ENCODE data around the gene SMYD3.

SMYD3 gene

GRCh38 chr1:246519514-246519913 is 12.4 kb upstream of the SMYD3 start:
- no peak overlapping the region for H3K4me3 Mint-ChIP-seq
- no peaks in the 10 kb centered on the region for H3K36me3 Mint-ChIP-seq (ENCODE audit: low read depth)
- no peak for DNase-seq
- H3K27me3 Mint-ChIP-seq (ENCODE audit: low read depth, poor library complexity), result peaks cover 6% of the 10 kb centered on the region
- no peak overlapping the region for H3K27ac Mint-ChIP-seq
- no peaks in the 10 kb centered on the region for H3K4me1 Mint-ChIP-seq
- TF ChIP-seq, protein P1, sequence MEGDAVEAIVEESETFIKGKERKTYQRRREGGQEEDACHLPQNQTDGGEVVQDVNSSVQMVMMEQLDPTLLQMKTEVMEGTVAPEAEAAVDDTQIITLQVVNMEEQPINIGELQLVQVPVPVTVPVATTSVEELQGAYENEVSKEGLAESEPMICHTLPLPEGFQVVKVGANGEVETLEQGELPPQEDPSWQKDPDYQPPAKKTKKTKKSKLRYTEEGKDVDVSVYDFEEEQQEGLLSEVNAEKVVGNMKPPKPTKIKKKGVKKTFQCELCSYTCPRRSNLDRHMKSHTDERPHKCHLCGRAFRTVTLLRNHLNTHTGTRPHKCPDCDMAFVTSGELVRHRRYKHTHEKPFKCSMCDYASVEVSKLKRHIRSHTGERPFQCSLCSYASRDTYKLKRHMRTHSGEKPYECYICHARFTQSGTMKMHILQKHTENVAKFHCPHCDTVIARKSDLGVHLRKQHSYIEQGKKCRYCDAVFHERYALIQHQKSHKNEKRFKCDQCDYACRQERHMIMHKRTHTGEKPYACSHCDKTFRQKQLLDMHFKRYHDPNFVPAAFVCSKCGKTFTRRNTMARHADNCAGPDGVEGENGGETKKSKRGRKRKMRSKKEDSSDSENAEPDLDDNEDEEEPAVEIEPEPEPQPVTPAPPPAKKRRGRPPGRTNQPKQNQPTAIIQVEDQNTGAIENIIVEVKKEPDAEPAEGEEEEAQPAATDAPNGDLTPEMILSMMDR (IDR thresholded peaks at IDR 0.05), result no peak
- peaks cover 29% of the 10 kb centered on the region for H3K9me3 Mint-ChIP-seq

DNA sequence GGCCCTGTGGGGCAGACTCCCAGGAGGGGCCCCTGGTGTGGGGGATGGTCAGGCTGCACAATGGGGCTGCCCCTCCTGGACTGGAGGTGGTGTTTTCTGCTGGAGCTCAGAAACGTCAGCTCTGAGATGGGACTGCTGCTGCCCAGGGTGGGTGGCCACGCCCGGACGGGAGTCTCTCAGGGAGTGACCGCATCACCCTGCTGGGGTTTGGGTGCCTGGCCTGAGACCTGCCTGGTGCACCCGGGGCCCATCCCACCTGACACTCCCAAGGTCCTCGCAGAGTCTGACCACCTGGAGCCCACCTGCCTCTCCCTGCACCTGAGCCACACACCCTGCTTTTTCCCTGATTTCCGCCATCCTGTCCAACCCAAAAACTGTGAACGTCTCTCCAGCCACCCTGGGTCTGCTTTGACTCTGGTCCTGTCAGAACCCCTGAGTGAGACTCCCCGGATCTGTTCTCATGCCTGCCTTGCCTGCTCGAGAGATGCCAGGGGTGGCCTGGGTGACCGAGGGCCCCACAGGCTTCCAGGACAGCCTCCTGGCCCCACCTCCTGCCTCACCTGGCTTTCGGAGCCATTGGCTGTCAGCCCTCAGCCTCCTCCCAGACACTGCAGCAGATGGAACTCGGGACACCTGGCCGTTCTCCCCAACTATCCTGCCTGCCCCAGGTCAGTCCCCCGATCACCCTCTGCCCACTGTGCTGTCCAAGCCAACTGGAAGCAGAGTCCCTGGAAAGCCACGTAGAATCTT is 11.6 kb upstream of the SMYD3 start:
- H3K9me3 Mint-ChIP-seq, result peaks cover 38% of the 10 kb centered on the region
- H3K36me3 Mint-ChIP-seq (ENCODE audit: low read depth), result no peaks in the 10 kb centered on the region
- H3K27me3 Mint-ChIP-seq (ENCODE audit: low read depth, poor library complexity), result peaks cover 10% of the 10 kb centered on the region
- DNase-seq, result no peak
- TF ChIP-seq, protein P1 (IDR thresholded peaks at IDR 0.05), result no peak
- no peak overlapping the region for H3K27ac Mint-ChIP-seq
- H3K4me3 Mint-ChIP-seq, result no peak overlapping the region
- no peaks in the 10 kb centered on the region for H3K4me1 Mint-ChIP-seq

- peaks cover 41% of the 10 kb centered on the region for H3K9me3 Mint-ChIP-seq
- no peaks in the 10 kb centered on the region for H3K36me3 Mint-ChIP-seq (ENCODE audit: low read depth)
- H3K4me3 Mint-ChIP-seq, result no peak overlapping the region
- H3K27me3 Mint-ChIP-seq (ENCODE audit: low read depth, poor library complexity), result peaks cover 10% of the 10 kb centered on the region
- TF ChIP-seq, protein P1 (IDR thresholded peaks at IDR 0.05), result no peak
- DNase-seq, result no peak
- H3K27ac Mint-ChIP-seq, result no peak overlapping the region
- no peaks in the 10 kb centered on the region for H3K4me1 Mint-ChIP-seq
Measured at GRCh38 chr1:246517391-246517790, 10.3 kb upstream of the SMYD3 start.

- Mint-ChIP-seq H3K27ac (no peak overlapping the region), H3K9me3 (peaks cover 34% of the 10 kb centered on the region), H3K36me3 (ENCODE audit: low read depth) (no peaks in the 10 kb centered on the region), H3K27me3 (ENCODE audit: low read depth, poor library complexity) (peaks cover 10% of the 10 kb centered on the region), H3K4me3 (no peak overlapping the region), H3K4me1 (no peaks in the 10 kb centered on the region)
- TF ChIP-seq, protein P1 (IDR thresholded peaks at IDR 0.05), result no peak
- DNase-seq, result no peak
Measured at GRCh38 chr1:246516126-246516525, 9.0 kb upstream of the SMYD3 start.

DNA sequence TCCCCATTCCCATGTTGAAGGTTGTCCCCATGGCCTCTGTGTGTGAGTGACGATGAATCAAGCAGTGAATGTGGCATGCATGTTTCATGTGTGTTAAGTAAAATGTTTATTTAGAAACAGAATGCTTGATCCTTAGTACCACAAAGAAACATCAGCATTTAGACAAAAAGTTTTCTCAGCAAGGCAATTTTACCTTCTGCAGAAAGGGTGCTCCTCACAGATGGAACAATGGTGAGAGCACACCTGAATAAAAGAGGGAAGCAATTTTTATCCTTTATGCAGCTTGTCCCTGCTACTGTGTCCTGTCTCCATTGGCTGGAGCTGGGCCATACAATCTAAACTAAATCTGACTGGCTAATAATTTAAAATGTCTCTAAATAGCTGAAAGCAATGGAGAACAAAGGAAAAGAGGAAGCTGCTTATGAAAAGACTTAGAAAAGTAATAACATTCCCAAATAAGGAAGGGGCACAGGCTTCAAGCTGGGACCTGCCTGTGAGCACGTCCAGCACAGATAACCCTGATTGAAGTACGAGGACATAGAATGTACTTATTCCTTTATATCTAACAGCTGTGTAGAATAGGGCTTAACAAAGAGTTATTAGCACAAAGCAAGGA is 8.4 kb upstream of the SMYD3 start:
- no peaks in the 10 kb centered on the region for H3K36me3 Mint-ChIP-seq (ENCODE audit: low read depth)
- H3K4me3 Mint-ChIP-seq, result no peak overlapping the region

More for the DNA sequence above, 8.4 kb upstream of the SMYD3 start:
- Mint-ChIP-seq H3K4me1 (no peaks in the 10 kb centered on the region), H3K9me3 (peaks cover 34% of the 10 kb centered on the region), H3K27me3 (ENCODE audit: low read depth, poor library complexity) (peaks cover 10% of the 10 kb centered on the region), H3K27ac (no peak overlapping the region)
- DNase-seq, result no peak
- TF ChIP-seq, protein P1 (IDR thresholded peaks at IDR 0.05), result no peak

All from nephron progenitor cell (in vitro differentiated cells).